NB4 (cell line): ENCODE measurements around the gene CHCHD6.

Experiments used
- DNase-seq: peaks from one replicate; pipeline ENCODE4 v3.0.0; 2010; ENCODE audit warnings: low read depth
- H3K4me3 ChIP-seq: one replicate; pipeline ENCODE4 v1.5.1; 2011; ENCODE audit warnings: mild to moderate bottlenecking, low read depth, low read length, moderate library complexity
- MYC ChIP-seq: IDR thresholded peaks from 2 replicates; pipeline ENCODE4 v1.6.1; 2011; ENCODE audit warnings: low read depth, low read length
- POLR2A ChIP-seq: IDR thresholded peaks from 2 replicates; pipeline ENCODE4 v1.6.1; 2011; ENCODE audit warnings: mild to moderate bottlenecking; ENCODE audit not compliant: insufficient read length; ENCODE audit errors: extremely low read depth
- TF ChIP-seq, protein P1 (sequence below): IDR thresholded peaks from 2 replicates; pipeline ENCODE4 v1.6.1; 2011; ENCODE audit warnings: low read depth, low read length
- TF ChIP-seq, protein P2 (sequence below): IDR thresholded peaks from one replicate; pipeline ENCODE4 v1.5.1; 2012; ENCODE audit warnings: low read depth, low read length

Gene CHCHD6

DNA sequence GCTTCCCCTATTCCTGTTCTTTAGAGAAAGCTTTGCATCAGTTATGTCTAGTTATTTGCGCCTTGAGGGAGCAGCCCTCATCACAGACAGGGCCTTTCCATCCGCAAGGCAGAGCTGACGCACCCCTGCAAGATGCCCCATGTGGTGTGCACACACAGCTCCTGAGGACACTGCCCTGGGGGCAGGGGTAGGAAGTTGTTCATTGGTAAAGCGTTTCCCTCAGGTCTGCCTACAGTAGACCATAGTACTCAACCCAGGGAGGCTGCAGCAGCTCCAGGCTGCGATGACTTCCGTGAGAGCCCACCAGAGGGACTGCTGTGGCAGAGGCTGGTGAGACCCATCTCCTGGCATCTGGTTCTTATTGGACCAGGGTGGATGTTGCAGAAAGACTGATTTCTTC lies 223.8 kb downstream of the CHCHD6 start:
- DNase-seq, result no peak
- H3K4me3 ChIP-seq, result no peak overlapping the region
- TF ChIP-seq, protein P1, sequence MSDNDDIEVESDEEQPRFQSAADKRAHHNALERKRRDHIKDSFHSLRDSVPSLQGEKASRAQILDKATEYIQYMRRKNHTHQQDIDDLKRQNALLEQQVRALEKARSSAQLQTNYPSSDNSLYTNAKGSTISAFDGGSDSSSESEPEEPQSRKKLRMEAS, result no peak
- no peak for TF ChIP-seq POLR2A
- TF ChIP-seq MYC, result no peak
- TF ChIP-seq, protein P2, sequence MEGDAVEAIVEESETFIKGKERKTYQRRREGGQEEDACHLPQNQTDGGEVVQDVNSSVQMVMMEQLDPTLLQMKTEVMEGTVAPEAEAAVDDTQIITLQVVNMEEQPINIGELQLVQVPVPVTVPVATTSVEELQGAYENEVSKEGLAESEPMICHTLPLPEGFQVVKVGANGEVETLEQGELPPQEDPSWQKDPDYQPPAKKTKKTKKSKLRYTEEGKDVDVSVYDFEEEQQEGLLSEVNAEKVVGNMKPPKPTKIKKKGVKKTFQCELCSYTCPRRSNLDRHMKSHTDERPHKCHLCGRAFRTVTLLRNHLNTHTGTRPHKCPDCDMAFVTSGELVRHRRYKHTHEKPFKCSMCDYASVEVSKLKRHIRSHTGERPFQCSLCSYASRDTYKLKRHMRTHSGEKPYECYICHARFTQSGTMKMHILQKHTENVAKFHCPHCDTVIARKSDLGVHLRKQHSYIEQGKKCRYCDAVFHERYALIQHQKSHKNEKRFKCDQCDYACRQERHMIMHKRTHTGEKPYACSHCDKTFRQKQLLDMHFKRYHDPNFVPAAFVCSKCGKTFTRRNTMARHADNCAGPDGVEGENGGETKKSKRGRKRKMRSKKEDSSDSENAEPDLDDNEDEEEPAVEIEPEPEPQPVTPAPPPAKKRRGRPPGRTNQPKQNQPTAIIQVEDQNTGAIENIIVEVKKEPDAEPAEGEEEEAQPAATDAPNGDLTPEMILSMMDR, result no peak

DNA sequence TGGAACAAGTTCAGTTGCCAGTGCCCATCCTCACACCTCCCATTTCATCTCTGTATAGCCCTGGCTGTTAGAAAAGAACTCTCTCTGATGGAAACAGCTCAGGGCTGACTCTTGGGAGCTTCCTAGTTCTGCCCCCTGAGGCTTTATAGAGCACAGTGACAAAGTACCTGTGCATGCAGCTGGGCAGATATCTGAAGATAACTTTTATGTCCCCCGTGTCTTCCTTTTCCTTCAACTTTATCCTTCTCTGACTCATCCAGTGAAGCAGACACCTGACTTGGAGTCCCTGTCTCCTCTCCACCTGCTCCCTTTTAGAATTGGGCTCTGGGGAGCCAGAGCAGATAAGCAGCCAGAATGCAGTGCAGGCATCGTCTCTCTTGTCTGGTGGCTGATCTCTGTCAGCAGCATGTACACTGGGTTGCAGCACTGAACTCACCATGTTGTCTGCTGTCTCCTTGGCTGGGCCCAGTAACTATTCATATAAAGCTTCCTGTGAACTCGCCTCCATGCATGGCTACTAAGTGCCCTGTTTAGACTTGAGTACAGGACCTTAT lies 225.0 kb downstream of the CHCHD6 start:
- no peak for DNase-seq
- TF ChIP-seq, protein P1, result no peak
- TF ChIP-seq POLR2A (no peak), MYC (no peak)
- TF ChIP-seq, protein P2, result no peak
- no peak overlapping the region for H3K4me3 ChIP-seq

DNA sequence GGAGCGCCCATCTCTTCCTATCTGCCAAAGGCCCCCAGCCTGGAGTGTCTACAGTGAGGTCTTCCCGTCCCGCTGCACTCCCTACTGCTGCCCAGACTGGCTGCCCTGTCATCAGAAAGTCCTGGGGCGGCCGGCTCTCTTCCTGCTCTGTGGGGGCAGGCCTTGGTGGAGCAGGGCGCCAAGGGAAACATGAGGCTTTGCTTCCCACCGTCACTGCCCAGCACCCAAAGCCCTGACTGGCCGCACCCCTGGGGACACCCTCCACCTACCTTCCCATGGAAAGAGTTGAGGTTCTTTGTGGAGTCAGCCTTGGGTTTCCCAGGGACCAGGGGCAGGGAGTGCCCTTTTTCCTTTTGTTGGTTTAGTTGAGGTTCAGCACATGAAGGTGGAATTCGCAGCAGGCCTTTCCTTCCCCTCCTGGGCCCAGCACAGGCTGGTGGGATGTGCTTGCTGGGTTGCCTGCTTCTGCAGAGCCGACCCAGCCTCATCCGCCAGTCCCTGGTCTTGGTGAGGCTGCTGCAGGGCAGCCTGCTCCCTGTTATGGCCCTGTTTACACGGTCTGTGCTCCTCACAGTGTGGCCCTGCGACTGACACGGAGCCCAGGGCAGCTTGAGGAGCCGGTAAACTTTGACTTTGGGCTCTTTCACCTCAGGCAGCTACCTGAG lies 227.0 kb downstream of the CHCHD6 start:
- H3K4me3 ChIP-seq, result no peak overlapping the region
- TF ChIP-seq, protein P1, result no peak
- TF ChIP-seq, protein P2, result no peak
- TF ChIP-seq POLR2A (no peak), MYC (no peak)
- DNase-seq, result no peak

DNA sequence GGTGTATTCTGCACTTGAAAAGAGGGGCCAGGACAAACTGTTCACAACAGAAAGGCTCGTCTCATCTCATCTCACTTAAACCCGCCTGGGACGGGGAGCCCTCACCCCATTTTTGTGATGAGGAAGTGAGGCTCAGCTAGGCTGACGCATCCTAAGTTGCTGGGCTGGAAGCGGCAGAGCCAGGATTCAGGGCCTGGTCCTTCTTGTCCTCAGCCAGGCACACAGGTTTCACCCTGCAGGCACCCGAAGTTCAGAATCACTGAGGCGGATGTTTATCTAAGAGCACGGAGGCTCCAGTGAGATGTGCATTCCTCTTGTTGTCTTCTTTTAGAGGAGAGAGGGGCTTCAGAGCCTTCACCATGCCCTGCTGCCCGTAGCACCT lies 227.8 kb downstream of the CHCHD6 start:
- no peak for DNase-seq
- TF ChIP-seq, protein P1, result no peak
- TF ChIP-seq MYC (no peak), POLR2A (no peak)
- TF ChIP-seq, protein P2, result no peak
- H3K4me3 ChIP-seq, result no peak overlapping the region

DNA sequence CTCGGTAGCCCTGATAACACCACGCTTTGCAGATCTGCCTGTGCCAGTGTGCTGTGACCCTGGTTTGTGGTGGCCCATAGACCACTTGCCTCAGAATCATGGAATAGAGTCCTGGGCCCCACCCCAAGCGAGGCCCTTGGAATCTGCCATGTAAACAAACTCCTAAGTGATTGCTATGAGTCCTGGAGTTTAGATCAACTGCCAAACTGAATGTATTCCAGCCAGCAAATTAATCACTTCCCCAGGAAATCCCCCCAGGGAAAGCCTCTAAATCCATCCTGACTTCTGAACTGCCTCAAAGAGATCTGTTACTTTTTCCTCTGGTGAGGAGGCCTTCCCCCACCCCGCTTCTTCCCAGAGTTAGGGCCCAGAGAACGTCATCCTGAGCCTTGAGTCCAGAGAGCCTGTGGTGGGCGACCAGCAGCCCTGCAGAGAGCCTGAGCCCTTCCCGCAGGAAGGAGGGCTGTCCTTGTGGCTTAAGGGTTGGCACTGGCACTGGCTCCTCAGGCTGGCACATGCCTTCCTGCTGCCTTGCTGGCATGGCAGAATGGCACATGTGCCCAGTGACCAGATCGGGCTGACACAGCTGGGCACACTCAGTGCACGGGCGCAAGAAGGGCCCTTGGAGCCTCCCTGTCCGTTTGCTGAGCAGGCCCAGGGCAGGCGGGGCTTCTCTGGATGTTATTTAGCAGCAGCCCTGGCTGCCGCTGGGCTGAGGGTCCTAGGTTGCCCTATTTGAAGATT lies 228.3 kb downstream of the CHCHD6 start:
- TF ChIP-seq, protein P1, result no peak
- TF ChIP-seq POLR2A, result no peak
- TF ChIP-seq MYC, result no peak
- TF ChIP-seq, protein P2, result no peak
- H3K4me3 ChIP-seq, result no peak overlapping the region
- DNase-seq, result no peak
